ENCODE results near the gene DBX2.
"Not testable (repeated sequence)": the region's sequence is repeated elsewhere in the genome, so short reads cannot be mapped to it uniquely, and the experiment has no call there.

Gene DBX2

DNA sequence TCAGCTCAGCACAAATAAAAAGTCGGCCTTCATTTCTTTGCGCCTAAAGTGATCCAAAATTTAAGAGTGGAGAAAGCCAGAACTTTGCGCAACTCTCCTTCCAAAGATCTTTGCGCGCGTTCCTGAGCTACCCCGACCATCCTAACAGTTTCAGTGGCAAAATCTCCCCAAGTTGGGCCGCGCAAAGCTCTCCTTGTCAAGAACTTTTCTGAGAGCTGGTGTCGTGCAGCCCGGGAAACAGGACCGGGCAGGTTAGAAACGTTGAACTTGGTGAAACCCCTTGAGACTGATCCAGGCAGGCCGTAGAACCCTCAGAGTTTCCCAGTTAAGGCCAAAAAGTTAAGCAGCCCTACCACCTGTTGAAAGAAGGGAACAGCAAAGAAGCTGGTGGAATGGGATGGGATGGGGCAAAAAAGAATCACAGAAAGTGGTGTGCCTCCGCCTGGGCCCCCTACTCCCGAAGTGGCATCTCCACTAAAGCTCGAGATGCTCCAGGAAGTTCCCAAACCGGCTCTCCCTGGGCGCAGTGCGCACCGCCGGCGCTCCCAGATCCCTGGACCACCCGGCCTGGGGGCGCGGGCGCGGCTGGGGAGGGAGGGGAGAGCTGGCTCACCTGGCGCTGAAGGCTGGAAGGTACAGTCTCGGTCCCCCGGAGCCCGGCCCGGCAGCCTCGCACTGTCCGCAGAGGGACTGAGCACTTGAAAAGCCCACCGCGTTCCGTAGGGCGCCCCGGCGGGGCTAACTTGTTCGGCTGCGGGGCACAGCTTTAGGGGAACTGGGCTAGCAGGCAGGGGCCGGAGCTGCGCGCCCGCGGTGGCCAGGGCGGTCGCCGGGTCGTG lies 768 bp downstream of the DBX2 start:
- ATAC-seq (replicated peaks), result no peak
- H3K36me3 Mint-ChIP-seq (ENCODE audit: insufficient read depth), result no peaks in the 10 kb centered on the region
- peaks cover 74 to 75% of the 10 kb centered on the region in 2 donors for H3K27me3 Mint-ChIP-seq

DNA sequence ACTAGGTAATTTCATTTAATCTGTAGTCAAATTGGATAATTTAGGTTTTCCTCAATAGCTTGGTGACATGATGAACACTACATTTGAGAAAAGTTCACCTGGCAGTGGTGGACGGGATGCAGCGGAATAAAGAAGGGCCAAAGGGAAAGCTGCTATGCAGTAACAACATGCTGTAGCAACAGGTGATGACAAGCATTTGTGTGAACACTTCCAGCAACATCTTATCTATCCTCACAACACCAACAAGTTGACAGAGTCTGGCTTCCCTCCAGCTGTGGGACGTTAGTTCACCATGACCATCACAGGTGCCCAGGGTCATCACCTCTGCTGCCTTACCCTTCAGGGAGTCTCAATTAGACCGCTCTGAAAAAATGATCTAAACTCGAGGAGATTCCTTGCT lies 8.3 kb downstream of the DBX2 start:
- H3K4me1 Mint-ChIP-seq (ENCODE audit: low read depth in 2 of 2), result no peaks in the 10 kb centered on the region
- no peak overlapping the region for H3K4me3 Mint-ChIP-seq
- no peaks in the 10 kb centered on the region for H3K9me3 Mint-ChIP-seq
- H3K27ac Mint-ChIP-seq, result no peak overlapping the region
- ATAC-seq (replicated peaks) (no peak), DNase-seq (no peak)
- no peaks in the 10 kb centered on the region for H3K36me3 Mint-ChIP-seq (ENCODE audit: insufficient read depth)
- peaks cover 26 to 43% of the 10 kb centered on the region in 2 donors for H3K27me3 Mint-ChIP-seq

More for the DNA sequence above, 768 bp downstream of the DBX2 start:
- H3K4me3 Mint-ChIP-seq, result no peak overlapping the region
- no peak overlapping the region for H3K27ac Mint-ChIP-seq
- DNase-seq, result no peak
- no peaks in the 10 kb centered on the region for H3K9me3 Mint-ChIP-seq
- no peaks in the 10 kb centered on the region for H3K4me1 Mint-ChIP-seq (ENCODE audit: low read depth in 2 of 2)

DNA sequence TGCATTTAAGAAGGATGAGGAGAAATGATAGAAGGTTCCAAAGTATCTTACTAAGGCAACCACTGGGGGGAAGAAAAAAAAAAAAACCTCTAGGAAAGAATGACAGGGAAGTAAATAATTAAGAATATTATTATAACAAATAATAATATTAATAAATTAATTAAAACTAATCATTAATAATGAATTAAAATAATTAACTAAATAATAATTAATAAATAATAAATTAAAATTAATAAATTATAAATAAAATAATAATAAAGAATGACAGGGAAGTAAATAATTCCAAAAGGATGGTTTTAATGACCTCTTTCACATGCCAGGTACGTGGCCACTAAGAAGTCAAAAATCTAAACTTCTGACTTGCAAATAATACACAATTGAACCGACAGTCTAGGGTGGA lies 9.9 kb downstream of the DBX2 start:
- H3K4me3 Mint-ChIP-seq, result no peak overlapping the region
- peaks cover 12 to 27% of the 10 kb centered on the region in 2 donors for H3K27me3 Mint-ChIP-seq
- ATAC-seq (replicated peaks), result no peak
- H3K36me3 Mint-ChIP-seq (ENCODE audit: insufficient read depth), result no peaks in the 10 kb centered on the region
- no peaks in the 10 kb centered on the region for H3K9me3 Mint-ChIP-seq
- H3K4me1 Mint-ChIP-seq (ENCODE audit: low read depth in 2 of 2), result no peaks in the 10 kb centered on the region
- H3K27ac Mint-ChIP-seq, result no peak overlapping the region
- no peak for DNase-seq

DNA sequence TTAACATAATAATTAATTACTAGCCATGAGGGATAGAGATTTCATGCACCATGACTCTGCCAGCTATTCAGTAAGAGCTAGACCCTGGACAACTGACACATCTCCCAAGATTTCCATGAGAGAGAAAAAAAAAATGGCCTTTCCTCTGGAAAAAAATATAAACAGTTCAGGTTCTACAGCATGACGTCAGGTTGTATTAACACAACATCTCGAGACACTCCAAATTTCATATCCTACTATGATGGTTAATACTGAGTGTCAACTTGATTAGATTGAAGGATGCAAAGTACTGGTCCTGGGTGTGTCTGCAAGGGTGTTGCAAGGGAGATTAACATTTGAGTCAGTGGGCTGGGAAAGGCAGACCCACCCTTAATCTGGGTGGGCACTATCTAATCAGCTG lies 11.1 kb downstream of the DBX2 start:
- H3K4me1 Mint-ChIP-seq (ENCODE audit: low read depth in 2 of 2), result no peaks in the 10 kb centered on the region
- H3K27ac Mint-ChIP-seq, result no peak overlapping the region
- DNase-seq, result no peak
- H3K36me3 Mint-ChIP-seq (ENCODE audit: insufficient read depth), result no peaks in the 10 kb centered on the region
- no peaks in the 10 kb centered on the region for H3K9me3 Mint-ChIP-seq
- H3K27me3 Mint-ChIP-seq, result peaks cover 20 to 40% of the 10 kb centered on the region in 2 donors
- no peak for ATAC-seq (replicated peaks)
- no peak overlapping the region for H3K4me3 Mint-ChIP-seq

DNA sequence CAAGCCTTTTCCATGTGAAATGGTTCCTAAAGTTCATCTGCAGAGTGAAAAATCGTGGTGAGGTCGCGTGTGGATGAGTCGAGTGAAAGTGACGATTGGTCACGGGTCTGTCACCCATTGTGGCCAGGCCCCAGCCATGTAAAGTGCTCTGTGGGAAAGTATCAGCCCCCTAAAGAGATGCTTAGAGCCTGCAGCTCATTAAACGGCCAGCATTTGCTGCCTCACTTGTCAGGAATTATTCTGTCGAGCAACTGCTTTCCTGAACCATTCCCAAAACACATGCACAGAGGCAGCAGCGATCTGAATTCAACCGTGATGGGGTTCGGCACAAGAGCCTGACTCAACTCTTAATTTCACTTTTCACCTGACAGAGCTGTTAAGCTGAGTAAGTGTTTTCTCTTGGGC lies 16.0 kb downstream of the DBX2 start:
- peaks cover 0 to 2% of the 10 kb centered on the region in 2 donors for H3K4me1 Mint-ChIP-seq (ENCODE audit: low read depth in 2 of 2)
- no peak overlapping the region for H3K4me3 Mint-ChIP-seq
- H3K9me3 Mint-ChIP-seq, result no peaks in the 10 kb centered on the region
- no peak overlapping the region for H3K27ac Mint-ChIP-seq
- peaks cover 33 to 47% of the 10 kb centered on the region in 2 donors for H3K27me3 Mint-ChIP-seq
- H3K36me3 Mint-ChIP-seq (ENCODE audit: insufficient read depth), result no peaks in the 10 kb centered on the region
- no peak for ATAC-seq (replicated peaks)
- DNase-seq, result no peak

DNA sequence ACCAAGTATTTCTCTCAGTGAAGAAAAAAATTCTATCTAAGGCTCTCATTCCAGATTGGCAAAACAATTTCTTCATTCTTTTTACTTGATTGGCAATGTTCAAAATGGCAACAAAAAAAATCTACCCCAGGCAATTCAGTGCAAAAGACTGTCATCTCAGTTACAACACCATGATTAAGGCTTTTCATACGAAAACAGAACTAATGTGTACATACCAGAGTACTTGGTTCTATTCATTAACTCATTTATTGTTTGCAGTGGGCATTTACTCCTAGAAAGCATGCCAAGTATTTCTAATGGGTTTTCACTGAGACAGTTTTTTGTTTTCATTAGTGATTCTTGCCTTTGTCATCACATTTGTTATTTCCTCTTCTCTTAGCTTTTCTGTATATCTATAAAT lies 33.0 kb downstream of the DBX2 start:
- DNase-seq (no peak), ATAC-seq (replicated peaks) (no peak)
- peaks cover 4 to 8% of the 10 kb centered on the region in 2 donors for H3K27me3 Mint-ChIP-seq

DNA sequence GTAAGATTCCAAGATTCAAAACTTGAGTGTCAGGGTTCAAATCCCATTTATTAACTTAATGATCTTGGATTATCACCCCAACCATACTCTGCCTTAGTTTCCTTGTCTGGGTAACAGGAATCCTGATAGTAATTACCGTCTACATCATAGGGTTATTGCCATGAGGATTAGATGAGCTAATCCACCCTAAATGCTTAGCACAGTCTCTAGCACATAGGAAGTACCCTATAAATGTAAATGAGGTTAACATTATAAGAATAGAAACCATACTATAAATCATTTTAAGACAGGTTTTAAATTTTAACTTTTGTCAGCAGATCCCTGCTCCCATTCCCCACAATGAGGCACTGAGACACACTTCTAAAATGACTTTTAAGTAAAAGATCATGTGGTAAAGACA lies 36.5 kb downstream of the DBX2 start:
- no peaks in the 10 kb centered on the region for H3K36me3 Mint-ChIP-seq (ENCODE audit: insufficient read depth)
- H3K9me3 Mint-ChIP-seq, result no peaks in the 10 kb centered on the region
- DNase-seq (no peak), ATAC-seq (replicated peaks) (no peak)
- peaks cover 8 to 9% of the 10 kb centered on the region in 2 donors for H3K27me3 Mint-ChIP-seq
- H3K4me3 Mint-ChIP-seq, result no peak overlapping the region
- no peaks in the 10 kb centered on the region for H3K4me1 Mint-ChIP-seq (ENCODE audit: low read depth in 2 of 2)
- H3K27ac Mint-ChIP-seq, result no peak overlapping the region

More for the DNA sequence above, 33.0 kb downstream of the DBX2 start:
- no peaks in the 10 kb centered on the region for H3K36me3 Mint-ChIP-seq (ENCODE audit: insufficient read depth)
- no peak overlapping the region for H3K27ac Mint-ChIP-seq
- no peak overlapping the region for H3K4me3 Mint-ChIP-seq
- H3K4me1 Mint-ChIP-seq (ENCODE audit: low read depth in 2 of 2), result no peaks in the 10 kb centered on the region
- H3K9me3 Mint-ChIP-seq, result peaks cover 5 to 8% of the 10 kb centered on the region in 2 donors

DNA sequence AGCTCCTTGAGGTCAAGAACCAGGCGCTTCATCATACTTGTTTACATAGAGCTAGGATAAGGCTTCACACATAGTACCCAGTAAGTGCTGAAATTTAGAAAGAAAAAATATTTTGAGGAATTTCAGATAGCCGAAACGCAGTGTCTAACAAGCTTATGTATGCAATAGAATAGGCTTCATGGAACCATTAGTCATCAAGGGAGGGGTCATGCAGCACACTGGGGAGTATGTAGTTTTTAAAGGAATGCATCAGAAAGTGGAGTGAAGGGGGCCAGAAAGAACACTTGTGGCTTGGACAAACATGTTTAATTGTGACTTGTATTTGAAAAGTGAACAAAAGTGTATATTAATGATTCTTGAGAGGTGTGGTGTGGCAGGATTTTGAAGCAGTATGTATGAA lies 38.1 kb downstream of the DBX2 start:
- ATAC-seq (replicated peaks) (no peak), DNase-seq (no peak)
- Mint-ChIP-seq H3K9me3 (no peaks in the 10 kb centered on the region), H3K4me3 (no peak overlapping the region), H3K36me3 (ENCODE audit: insufficient read depth) (no peaks in the 10 kb centered on the region), H3K4me1 (ENCODE audit: low read depth in 2 of 2) (no peaks in the 10 kb centered on the region), H3K27ac (no peak overlapping the region), H3K27me3 (peaks cover 8 to 15% of the 10 kb centered on the region in 2 donors)

DNA sequence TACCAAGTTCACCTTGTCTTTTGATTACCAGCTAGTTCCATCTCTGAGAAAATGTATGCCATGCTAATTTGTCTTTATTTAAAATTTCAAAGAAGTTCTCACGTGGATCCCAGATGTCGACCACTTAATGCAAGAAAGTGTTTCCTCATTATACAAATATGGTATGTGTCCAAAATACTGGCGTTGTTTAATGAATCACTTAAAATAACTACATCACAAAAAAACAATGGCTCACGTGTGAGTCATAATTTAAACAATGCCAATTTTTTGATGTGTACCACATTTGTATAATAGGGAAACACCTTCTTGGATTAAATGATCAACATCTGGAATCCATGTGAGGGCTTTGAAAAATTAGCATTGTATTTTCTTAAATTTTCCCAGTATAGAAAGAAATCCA lies 40.8 kb downstream of the DBX2 start:
- no peaks in the 10 kb centered on the region for H3K36me3 Mint-ChIP-seq (ENCODE audit: insufficient read depth)
- no peak for DNase-seq
- no peaks in the 10 kb centered on the region for H3K9me3 Mint-ChIP-seq
- no peaks in the 10 kb centered on the region for H3K4me1 Mint-ChIP-seq (ENCODE audit: low read depth in 2 of 2)
- no peak for ATAC-seq (replicated peaks)
- no peak overlapping the region for H3K27ac Mint-ChIP-seq
- peaks cover 0 to 15% of the 10 kb centered on the region in 2 donors for H3K27me3 Mint-ChIP-seq
- no peak overlapping the region for H3K4me3 Mint-ChIP-seq

DNA sequence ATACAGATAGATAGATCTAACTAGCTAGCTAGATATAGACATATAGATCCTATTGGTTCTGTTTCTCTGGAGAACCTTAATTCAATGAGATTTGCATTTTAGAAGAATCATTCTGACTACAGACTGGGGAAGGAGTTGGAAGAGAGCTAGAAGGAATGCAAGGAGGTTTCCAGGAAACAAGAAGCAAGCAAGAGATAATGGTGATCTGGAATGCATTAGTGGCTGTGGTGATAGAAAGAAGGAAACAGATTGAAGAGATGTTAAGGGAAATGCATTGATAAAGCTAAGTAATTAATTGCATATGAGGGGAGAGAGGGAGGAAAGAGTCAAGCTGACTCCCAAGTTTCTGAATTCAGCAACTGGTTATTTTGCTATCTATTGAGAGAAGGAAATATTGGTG lies 42.7 kb downstream of the DBX2 start:
- Mint-ChIP-seq H3K36me3 (ENCODE audit: insufficient read depth) (no peaks in the 10 kb centered on the region), H3K4me3 (no peak overlapping the region), H3K4me1 (ENCODE audit: low read depth in 2 of 2) (no peaks in the 10 kb centered on the region), H3K9me3 (no peaks in the 10 kb centered on the region), H3K27me3 (peaks cover 0 to 15% of the 10 kb centered on the region in 2 donors), H3K27ac (no peak overlapping the region)
- no peak for ATAC-seq (replicated peaks)
- no peak for DNase-seq

DNA sequence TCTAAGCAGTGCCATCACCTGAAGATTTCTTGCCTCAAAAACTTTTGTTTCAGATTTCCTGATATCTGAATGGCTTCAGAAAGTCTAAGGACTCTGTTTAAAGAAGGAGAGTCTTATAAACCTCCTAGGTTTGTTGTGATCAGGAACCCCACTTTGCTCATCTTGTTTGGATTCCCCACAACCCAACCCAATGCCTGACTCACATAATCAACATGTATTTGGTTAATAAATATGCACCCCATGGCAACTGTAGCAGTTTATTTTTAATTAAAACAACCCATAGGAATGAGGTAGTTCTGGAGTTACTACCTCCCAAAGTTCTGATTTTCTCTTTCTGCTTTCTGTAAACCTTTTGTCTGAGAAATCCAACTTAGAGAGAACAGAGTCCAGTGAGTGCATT lies 51.5 kb downstream of the DBX2 start:
- Mint-ChIP-seq H3K36me3 (ENCODE audit: insufficient read depth) (no peaks in the 10 kb centered on the region), H3K27ac (no peak overlapping the region), H3K9me3 (no peaks in the 10 kb centered on the region), H3K4me1 (ENCODE audit: low read depth in 2 of 2) (no peaks in the 10 kb centered on the region), H3K27me3 (peaks cover 0 to 13% of the 10 kb centered on the region in 2 donors), H3K4me3 (no peak overlapping the region)
- ATAC-seq (replicated peaks) (no peak), DNase-seq (no peak)

DNA sequence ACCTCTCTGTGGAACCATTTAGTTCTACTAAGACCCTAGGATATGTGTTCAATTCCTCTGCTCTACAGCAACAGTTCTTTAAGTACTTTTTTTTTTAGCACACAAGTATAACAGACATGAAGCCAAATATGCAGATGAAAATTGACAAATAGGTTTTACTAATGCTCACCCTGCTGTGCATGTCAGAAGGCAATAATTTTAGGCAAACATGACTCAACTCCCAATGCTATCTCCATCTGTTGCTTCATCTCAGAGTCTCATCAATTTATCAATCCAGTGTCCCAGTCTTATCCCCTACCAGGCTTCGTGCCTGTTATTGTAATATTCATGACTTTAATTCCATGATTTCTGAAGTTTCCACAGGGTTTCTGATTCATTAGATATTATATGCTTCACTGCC lies 57.7 kb downstream of the DBX2 start:
- Mint-ChIP-seq H3K36me3 (ENCODE audit: insufficient read depth) (no peaks in the 10 kb centered on the region), H3K4me1 (ENCODE audit: low read depth in 2 of 2) (no peaks in the 10 kb centered on the region), H3K27ac (no peak overlapping the region), H3K27me3 (peaks cover 1 to 14% of the 10 kb centered on the region in 2 donors), H3K9me3 (no peaks in the 10 kb centered on the region), H3K4me3 (no peak overlapping the region)
- ATAC-seq (replicated peaks) (no peak), DNase-seq (no peak)

DNA sequence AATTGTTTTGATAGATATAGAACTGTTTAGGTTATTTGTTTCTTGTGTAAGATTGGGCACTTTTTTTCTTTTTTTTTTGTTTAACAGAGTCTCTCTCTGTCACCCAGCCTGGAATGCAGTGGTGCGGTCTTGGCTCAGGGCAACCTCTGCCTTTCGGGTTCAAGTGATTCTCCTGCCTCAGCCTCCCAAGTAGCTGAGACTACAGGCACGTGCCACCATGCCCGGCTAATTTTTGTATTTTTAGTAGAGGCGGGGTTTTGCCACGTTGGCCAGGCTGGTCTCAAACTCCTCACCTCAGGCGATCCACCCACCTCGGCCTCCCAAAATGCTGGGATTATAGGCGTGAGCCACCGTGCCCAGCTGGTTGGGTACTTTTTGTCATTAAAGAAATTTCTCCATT lies 66.0 kb downstream of the DBX2 start:
- not testable (repeated sequence) for H3K4me1 Mint-ChIP-seq (ENCODE audit: low read depth in 2 of 2); DNase-seq; H3K4me3 Mint-ChIP-seq; ATAC-seq (replicated peaks); H3K27ac Mint-ChIP-seq; H3K36me3 Mint-ChIP-seq (ENCODE audit: insufficient read depth); H3K9me3 Mint-ChIP-seq
- peaks cover 8 to 36% of the 10 kb centered on the region in 2 donors for H3K27me3 Mint-ChIP-seq

DNA sequence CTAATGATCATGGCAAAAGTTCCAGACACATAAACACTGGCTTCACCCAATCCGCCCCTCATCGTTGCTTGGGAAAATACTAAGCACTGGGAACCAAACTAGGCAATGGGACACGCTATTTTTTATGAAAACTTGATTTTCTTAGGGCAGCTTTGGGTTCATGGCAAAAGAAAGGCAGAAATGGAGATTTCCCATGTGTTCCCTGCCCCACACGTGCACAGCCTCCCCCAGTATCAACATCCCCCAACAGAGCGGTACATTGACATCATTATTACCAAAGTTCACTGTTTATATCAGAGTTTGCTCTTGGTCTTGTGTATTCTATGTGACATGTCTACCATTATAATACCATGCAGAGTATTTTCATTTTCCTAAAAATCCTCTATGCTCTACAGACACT lies 71.0 kb downstream of the DBX2 start:
- ATAC-seq (replicated peaks) (no peak), DNase-seq (no peak)
- H3K9me3 Mint-ChIP-seq, result no peaks in the 10 kb centered on the region
- H3K27ac Mint-ChIP-seq, result no peak overlapping the region
- H3K27me3 Mint-ChIP-seq, result peaks cover 0 to 20% of the 10 kb centered on the region in 2 donors
- H3K36me3 Mint-ChIP-seq (ENCODE audit: insufficient read depth), result no peaks in the 10 kb centered on the region
- no peaks in the 10 kb centered on the region for H3K4me1 Mint-ChIP-seq (ENCODE audit: low read depth in 2 of 2)
- H3K4me3 Mint-ChIP-seq, result no peak overlapping the region
